Muscle layer of colon (tissue), 2 donors: ENCODE measurements around the gene MACROD2.
"Not testable (repeated sequence)": the region's sequence is repeated elsewhere in the genome, so short reads cannot be mapped to it uniquely, and the experiment has no call there.

Experiments used
- H3K27ac ChIP-seq: one replicate; pipeline ENCODE4 v1.7.0; 2013; ENCODE audit warnings: low read depth, mild to moderate bottlenecking, low read length, moderate library complexity
- H3K27me3 ChIP-seq, 2 donors: one replicate each; pipeline ENCODE4 v1.7.0; 2013; ENCODE audit warnings: low read length in 2 of 2, mild to moderate bottlenecking in 2 of 2; ENCODE audit not compliant: insufficient read depth in 2 of 2, control insufficient read depth in 1 of 2
- H3K36me3 ChIP-seq: one replicate; pipeline ENCODE4 v1.7.0; 2013; ENCODE audit warnings: mild to moderate bottlenecking, low read length; ENCODE audit not compliant: insufficient read depth
- H3K4me1 ChIP-seq: one replicate; pipeline ENCODE4 v1.7.0; 2013; ENCODE audit warnings: mild to moderate bottlenecking, low read length; ENCODE audit not compliant: insufficient read depth
- H3K4me3 ChIP-seq, 2 donors: one replicate each; pipeline ENCODE4 v1.7.0; 2013; ENCODE audit warnings: low read length in 2 of 2, low read depth in 1 of 2, mild to moderate bottlenecking in 1 of 2, moderate library complexity in 1 of 2
- H3K9ac ChIP-seq: one replicate; pipeline ENCODE4 v1.7.0; 2013; ENCODE audit warnings: low read length
- H3K9me3 ChIP-seq: one replicate; pipeline ENCODE4 v1.7.0; 2013; ENCODE audit warnings: mild to moderate bottlenecking, low read length
- donor health status: abdominal sarcoma.
- donor health status: Adenocarcinoma of cecum.

Gene MACROD2

GRCh38 chr20:14193443-14193842 is 198.1 kb downstream of the MACROD2 start:
- Histone ChIP-seq H3K9ac (no peak overlapping the region), H3K27me3 (no peaks in the 10 kb centered on the region), H3K4me1 (peaks cover 11% of the 10 kb centered on the region), H3K27ac (no peak overlapping the region), H3K36me3 (no peaks in the 10 kb centered on the region), H3K9me3 (no peaks in the 10 kb centered on the region), H3K4me3 (no peak overlapping the region)

- Histone ChIP-seq H3K27ac (no peak overlapping the region), H3K4me3 (no peak overlapping the region), H3K9ac (no peak overlapping the region), H3K27me3 (no peaks in the 10 kb centered on the region), H3K4me1 (peaks cover 11% of the 10 kb centered on the region), H3K36me3 (no peaks in the 10 kb centered on the region), H3K9me3 (no peaks in the 10 kb centered on the region)
These were observed 198.6 kb downstream of the MACROD2 start for GRCh38 chr20:14193885-14194284.

DNA sequence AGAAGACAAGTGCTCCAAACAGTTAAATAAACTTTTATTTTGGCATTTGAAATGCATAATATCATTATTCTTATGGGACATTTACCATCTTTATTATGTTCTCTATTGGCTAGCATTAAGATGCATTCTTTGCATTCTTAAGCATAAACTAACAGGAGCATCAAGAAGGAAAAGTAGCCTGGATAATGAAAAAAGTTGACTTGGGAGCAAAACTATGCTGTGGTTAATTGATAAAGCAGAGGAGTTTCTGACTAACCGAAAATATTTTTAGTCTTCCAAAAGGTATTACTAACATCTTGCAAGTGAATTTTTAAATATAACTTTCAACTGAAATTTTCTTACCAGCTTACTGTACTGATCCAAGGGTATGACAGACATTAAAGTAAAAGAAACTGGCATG is 201.8 kb downstream of the MACROD2 start:
- Histone ChIP-seq H3K9ac (no peak overlapping the region), H3K27ac (no peak overlapping the region), H3K27me3 (no peaks in the 10 kb centered on the region), H3K9me3 (no peaks in the 10 kb centered on the region), H3K36me3 (no peaks in the 10 kb centered on the region), H3K4me3 (no peak overlapping the region), H3K4me1 (peaks cover 11% of the 10 kb centered on the region)

DNA sequence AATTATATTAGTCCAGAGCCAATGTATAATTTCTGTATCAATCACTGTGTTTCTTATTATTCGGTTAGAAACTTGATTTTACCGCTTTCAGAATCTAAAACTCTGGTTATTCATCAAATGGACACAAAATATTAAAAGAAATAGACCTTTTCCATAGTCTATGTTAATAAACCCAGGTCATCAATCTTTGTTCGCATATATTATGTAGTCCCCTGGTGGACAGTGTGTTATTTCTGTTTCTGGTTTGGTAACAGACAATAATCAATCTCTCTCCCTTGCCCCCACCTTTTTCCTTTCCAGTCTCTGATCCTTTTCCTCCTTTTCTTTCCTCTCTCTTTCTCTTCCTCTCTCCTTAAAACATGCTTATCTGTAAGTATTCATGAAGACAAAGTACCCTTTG is 203.1 kb downstream of the MACROD2 start:
- Histone ChIP-seq H3K27ac (no peak overlapping the region), H3K9ac (no peak overlapping the region), H3K9me3 (no peaks in the 10 kb centered on the region), H3K36me3 (no peaks in the 10 kb centered on the region), H3K27me3 (no peaks in the 10 kb centered on the region), H3K4me3 (no peak overlapping the region), H3K4me1 (peaks cover 11% of the 10 kb centered on the region)

DNA sequence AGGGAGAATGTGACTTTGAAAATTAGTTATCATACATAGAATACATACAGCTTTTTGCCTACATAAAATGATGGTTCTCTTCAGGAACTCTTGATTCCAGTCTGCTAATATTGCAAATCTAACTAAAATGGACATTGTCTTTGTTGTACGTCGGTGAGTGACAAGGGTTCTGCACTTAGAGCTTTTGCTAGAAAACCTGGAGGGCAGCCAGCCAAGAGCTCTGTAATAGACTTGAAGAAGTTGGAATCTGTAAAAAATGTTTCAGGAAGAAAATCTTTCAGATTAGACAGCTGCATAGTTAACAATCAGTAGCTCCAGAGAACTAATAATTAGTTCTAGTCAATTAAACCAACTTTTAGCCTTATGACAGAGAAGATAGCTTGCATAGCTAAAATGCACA is 203.8 kb downstream of the MACROD2 start:
- H3K36me3 ChIP-seq: no peaks in the 10 kb centered on the region
- no peak overlapping the region for H3K4me3 ChIP-seq
- no peak overlapping the region for H3K27ac ChIP-seq
- peaks cover 11% of the 10 kb centered on the region for H3K4me1 ChIP-seq
- H3K9me3 ChIP-seq: no peaks in the 10 kb centered on the region
- no peaks in the 10 kb centered on the region for H3K27me3 ChIP-seq
- H3K9ac ChIP-seq: no peak overlapping the region

GRCh38 chr20:14203657-14204056 is 208.3 kb downstream of the MACROD2 start:
- H3K4me3 ChIP-seq: no peak overlapping the region
- no peaks in the 10 kb centered on the region for H3K4me1 ChIP-seq
- H3K9me3 ChIP-seq: no peaks in the 10 kb centered on the region
- no peaks in the 10 kb centered on the region for H3K36me3 ChIP-seq
- no peaks in the 10 kb centered on the region for H3K27me3 ChIP-seq
- H3K27ac ChIP-seq: no peak overlapping the region
- H3K9ac ChIP-seq: no peak overlapping the region

- Histone ChIP-seq H3K27ac (no peak overlapping the region), H3K4me1 (no peaks in the 10 kb centered on the region), H3K9me3 (no peaks in the 10 kb centered on the region), H3K27me3 (no peaks in the 10 kb centered on the region), H3K9ac (no peak overlapping the region), H3K36me3 (no peaks in the 10 kb centered on the region), H3K4me3 (no peak overlapping the region)
These were observed 212.3 kb downstream of the MACROD2 start for GRCh38 chr20:14207591-14207990.

GRCh38 chr20:14208956-14209355 is 213.6 kb downstream of the MACROD2 start:
- Histone ChIP-seq H3K9ac (no peak overlapping the region), H3K4me3 (no peak overlapping the region), H3K36me3 (no peaks in the 10 kb centered on the region), H3K9me3 (no peaks in the 10 kb centered on the region), H3K4me1 (no peaks in the 10 kb centered on the region), H3K27me3 (no peaks in the 10 kb centered on the region), H3K27ac (no peak overlapping the region)

DNA sequence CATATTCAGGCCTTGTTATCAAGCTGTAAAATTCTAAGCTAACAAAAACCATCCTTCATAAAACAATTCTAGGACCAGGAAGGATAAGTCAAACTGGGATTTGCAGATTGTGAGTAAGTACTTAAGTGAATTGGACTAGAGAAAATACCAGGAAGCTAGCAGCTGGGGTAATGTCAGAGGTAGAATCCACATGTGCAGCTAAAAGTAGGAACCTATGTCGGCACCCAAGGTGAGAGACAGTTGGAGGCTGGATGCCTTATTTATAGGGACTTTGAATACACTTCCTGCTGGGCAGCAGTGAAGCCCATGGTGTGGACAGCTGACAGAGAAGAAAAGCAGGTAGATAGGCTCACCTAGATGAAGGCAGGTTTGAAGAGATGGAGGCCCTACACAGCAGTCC is 214.8 kb downstream of the MACROD2 start:
- no peak overlapping the region for H3K4me3 ChIP-seq
- H3K27ac ChIP-seq: no peak overlapping the region
- no peaks in the 10 kb centered on the region for H3K36me3 ChIP-seq
- H3K4me1 ChIP-seq: no peaks in the 10 kb centered on the region
- H3K27me3 ChIP-seq: no peaks in the 10 kb centered on the region
- no peaks in the 10 kb centered on the region for H3K9me3 ChIP-seq
- no peak overlapping the region for H3K9ac ChIP-seq

GRCh38 chr20:14214046-14214445 is 218.7 kb downstream of the MACROD2 start:
- H3K9ac ChIP-seq: no peak overlapping the region
- no peaks in the 10 kb centered on the region for H3K4me1 ChIP-seq
- no peak overlapping the region for H3K4me3 ChIP-seq
- no peaks in the 10 kb centered on the region for H3K36me3 ChIP-seq
- no peaks in the 10 kb centered on the region for H3K9me3 ChIP-seq
- H3K27me3 ChIP-seq: no peaks in the 10 kb centered on the region
- H3K27ac ChIP-seq: no peak overlapping the region

DNA sequence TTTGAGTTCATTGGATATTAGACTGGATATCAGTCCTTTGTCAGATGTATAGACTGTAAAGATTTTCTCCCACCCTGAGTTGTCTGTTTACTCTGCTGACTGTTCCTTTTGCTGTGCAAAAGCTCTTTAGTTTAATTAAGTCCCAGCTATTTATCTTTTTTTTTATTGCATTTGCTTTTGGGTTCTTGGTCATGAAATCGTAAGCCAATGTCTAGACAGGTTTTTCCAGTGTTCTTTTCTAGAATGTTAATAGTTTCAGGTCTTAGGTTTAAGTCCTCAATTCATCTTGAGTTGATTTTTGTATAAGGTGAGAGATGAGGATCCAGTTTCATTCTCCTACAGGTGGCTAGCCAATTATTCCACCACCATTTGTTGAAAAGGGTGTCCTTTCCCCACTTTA is 220.6 kb downstream of the MACROD2 start:
- not testable (repeated sequence) for H3K27me3 ChIP-seq, H3K9ac ChIP-seq, H3K27ac ChIP-seq, H3K4me1 ChIP-seq, H3K9me3 ChIP-seq, H3K36me3 ChIP-seq, H3K4me3 ChIP-seq

- Histone ChIP-seq H3K27ac (no peak overlapping the region), H3K4me3 (no peak overlapping the region), H3K9me3 (no peaks in the 10 kb centered on the region), H3K4me1 (no peaks in the 10 kb centered on the region), H3K36me3 (no peaks in the 10 kb centered on the region), H3K27me3 (no peaks in the 10 kb centered on the region), H3K9ac (no peak overlapping the region)
These were observed 224.6 kb downstream of the MACROD2 start for GRCh38 chr20:14219801-14220461.
